HCT116 (cell line): ENCODE data around the gene LINGO4. TPM values are rescaled to one million over a fixed set of nuclear protein-coding genes. Genes with fewer than 3 reads are reported as not detected.

Source experiments
- ATAC-seq: fragments of 200-7000 bp; cut with Tn5 transposase; 2 replicates; pipeline ENCODE4 v1.9.1; 2020; ENCODE audit warnings: mild to moderate bottlenecking, moderate library complexity
- BruUV-seq: library from RNA; stranded (reverse); fragments of 400-500 nt; replicated peaks from 2 replicates; lab custom pipeline; 2021; lab: Mats Ljungman, UMichigan
- CTCF ChIA-PET: fragments of 300-600 bp; sonication (Branson Sonifier 250); formaldehyde crosslinking; loops from one replicate; lab custom pipeline; 2021; ENCODE audit warnings: antibody characterized with exemption; lab: Charles Lee
- POLR2A ChIA-PET: fragments of 300-600, 350-600 bp; sonication (Branson Sonifier 250); formaldehyde crosslinking; loops from one replicate; lab custom pipeline; 2021; ENCODE audit warnings: antibody characterized with exemption; lab: Charles Lee
- RAD21 ChIA-PET, 2 experiments: fragments of 300-600 bp; sonication (Branson Sonifier 250); formaldehyde crosslinking; loops; one replicate each; lab custom pipeline; 2023; ENCODE audit warnings: low total read pairs in 2 of 2; ENCODE audit not compliant: uncharacterized antibody in 2 of 2, unreplicated experiment in 2 of 2, low non-redundant PET in 1 of 2; lab: Charles Lee
- DNase-seq: peaks from one replicate; pipeline ENCODE4 v3.0.0-alpha.2; 2010; ENCODE audit warnings: low read depth, low spot score
- H2AFZ ChIP-seq: fragments of 200-600 bp; shearing (Covaris generic), sonication (generic); 2 replicates; pipeline ENCODE4 v1.6.1; 2017; ENCODE audit warnings: low read depth, mixed run types, mixed read lengths, antibody characterized with exemption, low read length; ENCODE audit not compliant: poor library complexity, severe bottlenecking
- H3K27ac ChIP-seq: 2 replicates; pipeline ENCODE4 v1.5.1; 2012; ENCODE audit warnings: low read depth, low read length
- H3K27me3 ChIP-seq: fragments of 200-600 bp; sonication (generic); 2 replicates; pipeline ENCODE4 v1.6.1; 2016; ENCODE audit warnings: mixed run types, low read length, mixed read lengths; ENCODE audit not compliant: insufficient read depth
- H3K36me3 ChIP-seq, 2 experiments: fragments of 200-500 bp in 1 of 2; fragments of 200-600 bp in 1 of 2; sonication (Bioruptor generic) in 1 of 2; sonication (generic) in 1 of 2; 2 replicates each; pipeline versions ENCODE4 v1.5.1 to v1.6.1; 2014 to 2016; ENCODE audit warnings: low read length in 2 of 2, inconsistent platforms in 1 of 2, mixed read lengths in 1 of 2, mixed run types in 1 of 2; ENCODE audit not compliant: insufficient read depth in 2 of 2, control insufficient read depth in 1 of 2
- H3K4me1 ChIP-seq, 2 experiments: fragments of 200-600 bp in 1 of 2; sonication (generic) in 1 of 2; 2 replicates each; pipeline versions ENCODE4 v1.5.1 to v1.6.1; 2012 to 2017; ENCODE audit warnings: low read length in 2 of 2, inconsistent platforms in 1 of 2, mild to moderate bottlenecking in 1 of 2, mixed read lengths in 1 of 2, mixed run types in 1 of 2, moderate library complexity in 1 of 2; ENCODE audit not compliant: insufficient read depth in 2 of 2, control insufficient read depth in 1 of 2
- H3K4me2 ChIP-seq: fragments of 200-600 bp; sonication (generic); 2 replicates; pipeline ENCODE4 v1.6.1; 2017; ENCODE audit warnings: mixed run types, low read length, mixed read lengths
- H3K4me3 ChIP-seq, 2 experiments: fragments of 200-600 bp in 1 of 2; sonication (generic) in 1 of 2; replicated peaks in 1 of 2; 2 replicates each; pipeline ENCODE4 v1.5.1; 2011 to 2016; ENCODE audit warnings: low read length in 2 of 2, control low read depth in 1 of 2, low read depth in 1 of 2, mild to moderate bottlenecking in 1 of 2, mixed read lengths in 1 of 2, mixed run types in 1 of 2
- H3K79me2 ChIP-seq: fragments of 200-600 bp; sonication (generic); 2 replicates; pipeline ENCODE4 v1.6.1; 2017; ENCODE audit warnings: mild to moderate bottlenecking, mixed run types, low read length, moderate library complexity, mixed read lengths; ENCODE audit not compliant: insufficient read depth
- H3K9ac ChIP-seq: fragments of 200-600 bp; sonication (generic); 2 replicates; pipeline ENCODE4 v1.6.1; 2016; ENCODE audit warnings: low read length, mixed read lengths
- H3K9me2 ChIP-seq: fragments of 200-600 bp; sonication (generic), shearing (Covaris generic); 2 replicates; pipeline ENCODE4 v1.6.1; 2017; ENCODE audit warnings: mixed run types, mild to moderate bottlenecking, moderate library complexity; ENCODE audit not compliant: insufficient read depth
- H3K9me3 ChIP-seq, 2 experiments: fragments of 200-500 bp in 1 of 2; fragments of 200-600 bp in 1 of 2; sonication (Bioruptor generic) in 1 of 2; sonication (generic) in 1 of 2; 2 replicates each; pipeline ENCODE4 v1.6.1; 2014 to 2017; ENCODE audit warnings: low read length in 2 of 2, mixed read lengths in 2 of 2, inconsistent platforms in 1 of 2, low read depth in 1 of 2, mild to moderate bottlenecking in 1 of 2, mixed run types in 1 of 2, moderate library complexity in 1 of 2; ENCODE audit not compliant: control insufficient read depth in 1 of 2, insufficient read depth in 1 of 2
- H4K20me1 ChIP-seq: fragments of 200-600 bp; sonication (generic), shearing (Covaris generic); 2 replicates; pipeline ENCODE4 v1.6.1; 2017; ENCODE audit warnings: mixed run types, mild to moderate bottlenecking, moderate library complexity; ENCODE audit not compliant: insufficient read depth
- CBX3 ChIP-seq: IDR thresholded peaks from 2 replicates; pipeline ENCODE4 v1.6.1; 2012; ENCODE audit warnings: low read depth
- CEBPB ChIP-seq: IDR thresholded peaks from 2 replicates; pipeline ENCODE4 v1.6.1; 2012; ENCODE audit warnings: low read depth
- EGR1 ChIP-seq: IDR thresholded peaks from 2 replicates; pipeline ENCODE4 v1.6.1; 2012; ENCODE audit warnings: low read depth
- ELF1 ChIP-seq: IDR thresholded peaks from 2 replicates; pipeline ENCODE4 v1.6.1; 2012; ENCODE audit warnings: low read depth, borderline replicate concordance
- POLR2A ChIP-seq: IDR thresholded peaks from 2 replicates; pipeline ENCODE4 v1.7.0; 2011; ENCODE audit warnings: borderline replicate concordance; ENCODE audit not compliant: insufficient read depth, insufficient read length; ENCODE audit errors: extremely low read depth
- SRF ChIP-seq: IDR thresholded peaks from 2 replicates; pipeline ENCODE4 v1.6.1; 2012; ENCODE audit warnings: low read depth
- TCF7L2 ChIP-seq: IDR thresholded peaks from 2 replicates; pipeline ENCODE4 v1.7.0; 2011; ENCODE audit warnings: borderline replicate concordance, inconsistent platforms; ENCODE audit not compliant: insufficient read depth, insufficient read length; ENCODE audit errors: extremely low read depth
- ZFX ChIP-seq: fragments of 450-650 bp; IDR thresholded peaks from 2 replicates; pipeline ENCODE4 v1.6.1; 2017
- intact Hi-C: fragments of 100-400 bp; cut with micrococcal nuclease; formaldehyde crosslinking; loops from 2 replicates; pipeline ENCODE4 v1.10.0; 2022
- total RNA-seq: library from RNA; stranded (reverse); gene quantifications from one replicate; pipeline ENCODE4 v1.2.1, GENCODE V29; 2021; ENCODE audit not compliant: unreplicated experiment
- TF ChIP-seq, protein P1 (sequence below): IDR thresholded peaks from 2 replicates; pipeline ENCODE4 v1.6.1; 2012
- TF ChIP-seq, protein P2 (sequence below), 3 experiments: fragments of 200-600 bp in 1 of 3; sonication (generic) in 1 of 3; IDR thresholded peaks in 2 of 3; conservative IDR thresholded peaks in 1 of 3; 2 replicates each; pipeline ENCODE4 v1.5.1; 2012 to 2017; ENCODE audit warnings: low read depth in 2 of 3, low read length in 2 of 3, antibody characterized with exemption in 1 of 3, borderline replicate concordance in 1 of 3, control low read depth in 1 of 3, mild to moderate bottlenecking in 1 of 3, mixed read lengths in 1 of 3, mixed run types in 1 of 3, moderate library complexity in 1 of 3; ENCODE audit not compliant: insufficient read depth in 1 of 3
- TF ChIP-seq, protein P3 (sequence below): IDR thresholded peaks from 2 replicates; pipeline ENCODE4 v1.6.1; 2012
- TF ChIP-seq, protein P4 (sequence below): IDR thresholded peaks from 2 replicates; pipeline ENCODE4 v1.6.1; 2011; ENCODE audit warnings: mild to moderate bottlenecking, low read length, moderate library complexity; ENCODE audit not compliant: insufficient replicate concordance; ENCODE audit errors: extremely low read depth

LINGO4 gene
- total RNA-seq, 1 experiment from 2014 or later = not detected

DNA sequence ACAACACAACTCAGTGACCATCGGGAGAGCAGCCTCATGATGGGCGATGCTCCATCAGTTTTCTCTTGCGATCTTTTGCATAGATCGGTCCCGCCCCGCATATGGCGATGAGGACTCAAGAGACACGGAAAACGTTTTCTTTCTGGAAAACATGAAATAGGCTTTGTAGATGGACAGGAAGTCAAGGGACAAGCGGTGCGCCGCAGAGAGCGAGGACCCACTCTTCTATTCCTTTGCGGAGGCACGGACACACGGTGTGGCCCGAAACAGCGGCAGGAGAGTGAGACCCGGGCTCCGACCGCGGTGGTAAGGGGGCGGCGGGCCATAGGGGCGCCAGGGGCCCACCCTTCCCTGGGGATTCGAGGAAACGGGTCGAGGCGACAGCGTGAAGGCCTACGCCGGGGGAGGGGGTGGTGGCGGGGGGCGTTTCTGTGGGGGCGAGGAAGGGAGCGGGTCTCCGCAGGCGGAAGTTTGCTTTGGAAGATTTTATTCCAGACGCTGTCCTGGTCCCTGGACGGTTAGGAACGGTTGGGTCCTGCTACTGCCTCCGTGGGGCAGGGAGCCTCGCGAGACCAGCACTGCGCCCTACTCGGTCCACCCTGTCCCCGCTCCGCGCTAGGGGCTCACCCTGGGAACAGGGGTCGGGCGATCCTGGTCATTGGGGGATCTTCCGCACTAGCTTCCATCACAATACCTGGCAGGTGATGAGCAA lies 14.1 kb downstream of the LINGO4 start:
- CTCF ChIA-PET = no interaction called here
- POLR2A ChIA-PET = no interaction called here
- Histone ChIP-seq H3K36me3 (no peaks in the 10 kb centered on the region), H3K9me3 (no peaks in the 10 kb centered on the region), H3K27ac (no peak overlapping the region), H3K79me2 (no peaks in the 10 kb centered on the region), H3K4me1 (peaks cover 0 to 19% of the 10 kb centered on the region in 2 experiments; a peak in 3 of 4 replicates), H3K4me3 (peak overlapping the region; percentile 68), H3K9me2 (no peaks in the 10 kb centered on the region), H2AFZ (peak overlapping the region; percentile 52), H3K9ac (peak overlapping the region; percentile 42), H3K4me2 (peak overlapping the region; percentile 95), H4K20me1 (no peaks in the 10 kb centered on the region), H3K27me3 (peaks cover 4% of the 10 kb centered on the region; the same call in 1 of the 2 replicates)
- intact Hi-C loops = no loop called here
- no peak for TF ChIP-seq CEBPB
- no peak for ATAC-seq
- RAD21 ChIA-PET = no interaction called here
- DNase-seq = no peak
- TSS peak; percentile 76 for BruUV-seq

DNA sequence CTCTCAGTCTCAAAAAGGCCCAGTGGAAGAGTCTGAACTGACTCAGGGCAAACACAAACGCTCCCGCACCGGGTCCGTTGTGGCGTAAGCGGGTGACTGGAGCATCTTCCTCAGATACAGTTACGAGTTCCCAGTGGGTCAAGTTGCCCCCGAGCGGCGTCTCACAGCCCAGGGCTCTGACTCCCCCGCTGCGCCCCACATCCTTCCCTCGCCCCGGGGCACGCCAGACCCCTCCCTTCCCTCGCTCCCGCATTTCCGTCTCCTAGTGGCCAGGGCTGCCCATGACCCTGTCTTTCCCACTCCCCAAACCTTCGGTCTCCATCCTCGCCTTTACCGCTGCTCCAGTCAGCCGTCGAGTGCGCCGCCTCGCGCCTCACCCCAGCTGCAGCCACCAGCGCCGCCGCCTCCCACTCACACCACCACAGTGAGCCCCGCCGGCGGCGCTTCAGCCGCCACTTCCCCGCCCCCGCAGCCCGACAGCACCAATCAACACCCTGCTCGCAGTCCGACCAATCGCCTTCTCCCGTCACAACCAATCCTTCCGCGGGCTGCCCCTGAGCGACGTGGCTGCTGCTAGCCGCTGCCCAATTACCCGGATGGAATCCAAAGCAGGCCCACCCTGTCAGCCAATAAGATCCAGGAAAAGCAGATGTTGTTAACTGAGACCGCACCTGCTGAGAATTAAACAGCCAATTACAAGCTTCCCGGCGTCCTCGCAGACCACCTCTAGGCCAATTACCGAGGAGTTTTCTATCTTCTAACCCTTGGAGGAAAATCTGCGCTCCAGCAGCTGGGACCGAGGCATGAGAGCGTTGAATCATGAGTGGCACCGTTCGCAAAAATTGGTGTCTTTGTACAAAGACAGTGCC lies 14.9 kb downstream of the LINGO4 start, which contains the start of gene TDRKH:
TSS of gene TDRKH (minus strand) at position 430 of the 869 bp plus-strand sequence. CDS start 7,478 bp downstream, outside the sequence.
- H3K9ac ChIP-seq = peak within 1 kb of the TSS; percentile 42
- H3K27me3 ChIP-seq = no peaks in the 10 kb centered on the region; the same call in 1 of the 2 replicates
- no peaks in the 10 kb centered on the region for H3K36me3 ChIP-seq
- ChIA-PET CTCF (interaction anchor here (0.6 kb wide), 1 partner anchor 594 kb away, joined by 3 read pairs; no protein-coding TSS in a partner anchor), POLR2A (interaction anchor here (0.5 to 0.6 kb wide), 2 partner anchors 79 to 593 kb away, joined by 3 to 4 read pairs; no protein-coding TSS in a partner anchor), RAD21 (no interaction called here)
- BruUV-seq = no TSS peak
- peak within 1 kb of the TSS; percentile 68 for H3K4me3 ChIP-seq
- H3K9me3 ChIP-seq = no peaks in the 10 kb centered on the region
- DNase-seq (peak; percentile 99), ATAC-seq (peak; percentile 99)
- no peaks in the 10 kb centered on the region for H4K20me1 ChIP-seq
- no peaks in the 10 kb centered on the region for H3K9me2 ChIP-seq
- peak within 1 kb of the TSS; percentile 95 for H3K4me2 ChIP-seq
- H3K79me2 ChIP-seq = no peaks in the 10 kb centered on the region
- intact Hi-C loops = no loop called here
- H3K4me1 ChIP-seq = peaks cover 0 to 19% of the 10 kb centered on the region in 2 experiments; a peak in 3 of 4 replicates
- H3K27ac ChIP-seq = no peak within 1 kb of the TSS
- peak within 1 kb of the TSS; percentile 52 for H2AFZ ChIP-seq
- TF ChIP-seq, protein P1, sequence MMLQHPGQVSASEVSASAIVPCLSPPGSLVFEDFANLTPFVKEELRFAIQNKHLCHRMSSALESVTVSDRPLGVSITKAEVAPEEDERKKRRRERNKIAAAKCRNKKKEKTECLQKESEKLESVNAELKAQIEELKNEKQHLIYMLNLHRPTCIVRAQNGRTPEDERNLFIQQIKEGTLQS = no peak
- TF ChIP-seq, protein P2, sequence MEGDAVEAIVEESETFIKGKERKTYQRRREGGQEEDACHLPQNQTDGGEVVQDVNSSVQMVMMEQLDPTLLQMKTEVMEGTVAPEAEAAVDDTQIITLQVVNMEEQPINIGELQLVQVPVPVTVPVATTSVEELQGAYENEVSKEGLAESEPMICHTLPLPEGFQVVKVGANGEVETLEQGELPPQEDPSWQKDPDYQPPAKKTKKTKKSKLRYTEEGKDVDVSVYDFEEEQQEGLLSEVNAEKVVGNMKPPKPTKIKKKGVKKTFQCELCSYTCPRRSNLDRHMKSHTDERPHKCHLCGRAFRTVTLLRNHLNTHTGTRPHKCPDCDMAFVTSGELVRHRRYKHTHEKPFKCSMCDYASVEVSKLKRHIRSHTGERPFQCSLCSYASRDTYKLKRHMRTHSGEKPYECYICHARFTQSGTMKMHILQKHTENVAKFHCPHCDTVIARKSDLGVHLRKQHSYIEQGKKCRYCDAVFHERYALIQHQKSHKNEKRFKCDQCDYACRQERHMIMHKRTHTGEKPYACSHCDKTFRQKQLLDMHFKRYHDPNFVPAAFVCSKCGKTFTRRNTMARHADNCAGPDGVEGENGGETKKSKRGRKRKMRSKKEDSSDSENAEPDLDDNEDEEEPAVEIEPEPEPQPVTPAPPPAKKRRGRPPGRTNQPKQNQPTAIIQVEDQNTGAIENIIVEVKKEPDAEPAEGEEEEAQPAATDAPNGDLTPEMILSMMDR (IDR thresholded peaks at IDR 0.05 in 2 of 3, conservative IDR thresholded peaks at IDR 0.05 in 1 of 3; ENCODE audit: borderline replicate concordance in 1 of 3, insufficient read depth in 1 of 3, low read depth in 2 of 3, low read length in 2 of 3) = peak in 1 of 3 experiments; percentile 11; a peak in 1 of 6 replicates
- TF ChIP-seq ZFX (no peak), POLR2A (no peak), SRF (no peak), CBX3 (no peak; the same call in 1 of the 2 replicates), EGR1 (peak; percentile 99), ELF1 (no peak), TCF7L2 (no peak)
- TF ChIP-seq, protein P3, sequence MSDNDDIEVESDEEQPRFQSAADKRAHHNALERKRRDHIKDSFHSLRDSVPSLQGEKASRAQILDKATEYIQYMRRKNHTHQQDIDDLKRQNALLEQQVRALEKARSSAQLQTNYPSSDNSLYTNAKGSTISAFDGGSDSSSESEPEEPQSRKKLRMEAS = peak; percentile 95
- TF ChIP-seq, protein P4, sequence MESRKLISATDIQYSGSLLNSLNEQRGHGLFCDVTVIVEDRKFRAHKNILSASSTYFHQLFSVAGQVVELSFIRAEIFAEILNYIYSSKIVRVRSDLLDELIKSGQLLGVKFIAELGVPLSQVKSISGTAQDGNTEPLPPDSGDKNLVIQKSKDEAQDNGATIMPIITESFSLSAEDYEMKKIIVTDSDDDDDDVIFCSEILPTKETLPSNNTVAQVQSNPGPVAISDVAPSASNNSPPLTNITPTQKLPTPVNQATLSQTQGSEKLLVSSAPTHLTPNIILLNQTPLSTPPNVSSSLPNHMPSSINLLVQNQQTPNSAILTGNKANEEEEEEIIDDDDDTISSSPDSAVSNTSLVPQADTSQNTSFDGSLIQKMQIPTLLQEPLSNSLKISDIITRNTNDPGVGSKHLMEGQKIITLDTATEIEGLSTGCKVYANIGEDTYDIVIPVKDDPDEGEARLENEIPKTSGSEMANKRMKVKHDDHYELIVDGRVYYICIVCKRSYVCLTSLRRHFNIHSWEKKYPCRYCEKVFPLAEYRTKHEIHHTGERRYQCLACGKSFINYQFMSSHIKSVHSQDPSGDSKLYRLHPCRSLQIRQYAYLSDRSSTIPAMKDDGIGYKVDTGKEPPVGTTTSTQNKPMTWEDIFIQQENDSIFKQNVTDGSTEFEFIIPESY = no peak
